GM18873 (cell line): ENCODE measurements around the gene CCT8L2.
"Not testable (repeated sequence)": the region's sequence is repeated elsewhere in the genome, so short reads cannot be mapped to it uniquely, and the experiment has no call there.

Experiments used
- ATAC-seq: cut with Tn5 transposase; IDR thresholded peaks from one replicate; pipeline ENCODE4 v1.9.1; 2021; ENCODE audit warnings: mild to moderate bottlenecking, moderate library complexity, moderate number of reproducible peaks; ENCODE audit not compliant: unreplicated experiment, low FRiP score

The CCT8L2 gene

GRCh38 chr22:16560651-16561050, 32.0 kb downstream of the CCT8L2 start:
- ATAC-seq = not testable (repeated sequence)

GRCh38 chr22:16559996-16560395, 32.6 kb downstream of the CCT8L2 start:
- not testable (repeated sequence) for ATAC-seq

- no peak for ATAC-seq
These were observed 33.3 kb downstream of the CCT8L2 start for GRCh38 chr22:16559056-16559955.

- ATAC-seq = not testable (repeated sequence)
These were observed 34.1 kb downstream of the CCT8L2 start for GRCh38 chr22:16558376-16558945.

- ATAC-seq = not testable (repeated sequence)
These were observed 35.1 kb downstream of the CCT8L2 start for GRCh38 chr22:16557511-16557910.

- ATAC-seq = not testable (repeated sequence)
These were observed 37.3 kb downstream of the CCT8L2 start for GRCh38 chr22:16555077-16555994.

- ATAC-seq = not testable (repeated sequence)
These were observed 49.3 kb downstream of the CCT8L2 start for GRCh38 chr22:16543310-16543709.
